Measurements from ENCODE around the gene IL1RAPL2.
"Not testable (repeated sequence)": the region's sequence is repeated elsewhere in the genome, so short reads cannot be mapped to it uniquely, and the experiment has no call there.

Gene IL1RAPL2

DNA sequence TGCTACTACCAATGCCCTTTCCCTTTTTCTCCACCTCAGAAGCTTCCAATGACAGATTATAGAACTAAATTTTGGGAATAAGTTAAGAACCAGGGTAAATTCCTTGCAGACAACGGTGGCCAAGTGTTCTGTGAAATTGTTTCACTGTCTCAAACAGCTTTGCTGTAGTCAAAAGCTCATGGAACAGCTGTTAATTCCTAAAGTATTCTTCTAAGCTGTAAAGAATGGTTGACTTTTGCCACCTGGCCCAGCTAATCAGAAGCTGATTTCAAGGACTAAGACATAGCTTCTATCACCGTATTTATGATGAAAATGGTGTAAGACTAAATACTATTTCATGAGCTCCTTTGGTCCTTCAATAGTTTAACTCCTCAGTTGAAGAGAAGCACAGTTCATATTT, 297.5 kb downstream of the IL1RAPL2 start:
- DNase-seq, result no peak

DNA sequence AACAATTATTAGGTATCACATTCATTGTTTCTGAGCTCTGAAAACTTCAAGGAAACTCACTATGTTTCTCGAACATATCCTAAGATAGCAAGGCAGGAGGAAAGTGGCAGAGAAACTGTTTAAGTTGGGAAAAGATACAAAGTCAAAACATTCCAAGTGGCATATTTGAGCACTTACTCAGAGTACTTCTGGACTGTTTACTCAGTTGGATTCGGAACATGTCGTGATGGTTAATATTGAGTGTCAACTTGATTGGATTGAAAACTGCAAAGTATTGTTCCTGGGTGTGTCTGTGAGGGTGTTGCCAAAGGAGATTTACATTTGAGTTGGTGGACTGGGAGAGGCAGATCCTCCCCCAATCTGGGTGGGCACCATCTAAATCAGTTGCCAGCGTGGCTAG, 298.3 kb downstream of the IL1RAPL2 start:
- DNase-seq, result no peak

DNA sequence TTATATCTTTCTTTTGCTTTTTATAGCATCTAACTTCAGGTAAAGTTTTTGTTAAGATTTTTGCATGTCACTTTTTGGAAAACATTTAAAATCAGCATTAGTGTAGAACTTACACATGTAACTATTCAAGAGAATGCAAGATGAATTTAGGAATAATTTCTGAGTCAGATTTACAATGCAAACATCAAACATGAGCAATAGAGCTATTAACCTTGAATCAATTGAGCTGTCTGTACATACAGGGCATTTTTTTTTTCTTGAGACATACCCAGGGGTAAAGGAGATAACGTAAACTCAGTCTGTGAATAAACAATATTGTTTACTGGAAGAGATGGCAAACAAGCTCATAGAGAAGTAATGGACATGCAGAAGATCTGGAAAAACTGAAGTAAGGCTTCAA, 311.5 kb downstream of the IL1RAPL2 start:
- no peak for DNase-seq

DNA sequence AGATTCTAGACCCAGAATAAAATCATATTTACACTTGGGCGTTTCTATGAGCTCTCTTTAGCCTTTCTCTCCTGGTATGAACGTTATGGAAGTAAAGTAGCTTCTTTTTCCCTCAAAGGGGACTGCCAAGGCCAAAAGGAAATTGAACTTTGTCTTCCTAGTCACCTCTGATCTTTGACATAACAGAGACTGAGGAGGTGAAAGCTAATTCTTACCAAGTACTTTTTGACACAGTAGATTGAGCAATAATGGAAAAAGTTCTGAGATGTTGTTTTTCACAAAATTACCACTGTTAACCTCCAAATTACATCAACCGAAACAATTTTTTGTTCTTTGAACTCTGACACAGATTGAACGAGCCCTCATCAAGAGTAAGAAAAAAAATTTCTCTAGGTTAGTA, 336.1 kb downstream of the IL1RAPL2 start:
- no peak for DNase-seq

DNA sequence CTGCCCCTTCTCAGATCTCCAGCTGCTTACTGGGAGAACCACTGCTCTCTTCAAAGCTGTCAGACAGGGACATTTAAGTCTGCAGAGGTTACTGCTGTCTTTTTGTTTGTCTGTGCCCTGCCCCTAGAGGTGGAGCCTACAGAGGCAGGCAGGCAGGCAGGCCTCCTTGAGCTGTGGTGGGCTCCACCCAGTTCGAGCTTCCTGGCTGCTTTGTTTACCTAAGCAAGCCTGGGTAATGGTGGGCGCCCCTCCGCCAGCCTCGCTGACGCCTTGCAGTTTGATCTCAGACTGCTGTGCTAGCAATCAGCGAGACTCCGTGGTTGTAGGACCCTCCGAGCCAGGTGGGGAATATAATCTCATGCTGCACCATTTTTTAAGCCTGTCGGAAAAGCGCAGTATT, 343.7 kb downstream of the IL1RAPL2 start:
- DNase-seq, result not testable (repeated sequence)

DNA sequence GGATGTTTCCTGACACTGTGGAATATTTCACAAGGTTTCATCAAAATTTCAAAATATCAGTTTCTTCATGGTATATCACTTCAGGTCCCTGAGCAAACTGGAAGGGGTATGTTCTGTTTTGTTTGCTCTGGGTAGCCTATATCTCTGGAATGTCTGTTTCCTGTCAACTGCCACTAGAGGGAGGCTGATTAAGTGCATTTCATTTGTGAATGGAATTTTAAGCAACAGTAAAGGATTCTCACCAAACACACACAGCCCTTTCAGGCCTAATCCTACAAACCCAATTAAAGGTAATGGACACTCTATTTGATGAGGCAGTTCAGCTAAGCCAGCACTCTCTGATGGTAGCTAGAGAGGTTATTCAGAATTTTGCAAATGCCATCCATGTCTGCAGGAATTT, 347.3 kb downstream of the IL1RAPL2 start:
- DNase-seq, result no peak

DNA sequence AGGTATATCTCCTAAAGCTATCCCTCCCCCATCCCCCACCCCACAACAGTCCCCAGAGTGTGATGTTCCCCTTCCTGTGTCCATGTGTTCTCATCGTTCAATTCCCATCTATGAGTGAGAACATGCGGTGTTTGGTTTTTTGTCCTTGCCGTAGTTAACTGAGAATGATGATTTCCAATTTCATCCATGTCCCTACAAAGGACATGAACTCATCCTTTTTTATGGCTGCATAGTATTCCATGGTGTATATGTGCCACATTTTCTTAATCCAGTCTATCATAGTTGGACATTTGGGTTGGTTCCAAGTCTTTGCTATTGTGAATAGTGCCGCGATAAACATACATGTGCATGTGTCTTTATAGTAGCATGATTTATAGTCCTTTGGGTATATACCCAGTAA, 348.7 kb downstream of the IL1RAPL2 start:
- DNase-seq, result not testable (repeated sequence)

DNA sequence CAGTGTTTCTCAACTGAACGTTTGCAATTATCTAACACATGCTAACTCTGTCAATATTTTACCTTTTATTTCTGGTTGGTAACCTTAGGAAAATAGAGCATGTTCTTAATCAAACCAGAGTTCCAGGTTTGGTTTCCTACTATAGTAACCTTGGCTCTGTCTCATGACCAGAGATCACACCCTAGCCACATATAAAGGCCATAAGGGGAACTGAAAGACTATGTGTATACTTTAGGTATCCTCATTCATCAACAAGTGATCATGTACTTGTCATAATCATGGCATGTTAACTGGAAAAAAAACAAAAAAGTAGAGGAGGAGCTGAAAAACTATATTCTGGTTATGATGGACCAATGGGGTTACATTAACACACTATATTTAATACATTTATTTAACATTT, 352.1 kb downstream of the IL1RAPL2 start:
- DNase-seq, result no peak

DNA sequence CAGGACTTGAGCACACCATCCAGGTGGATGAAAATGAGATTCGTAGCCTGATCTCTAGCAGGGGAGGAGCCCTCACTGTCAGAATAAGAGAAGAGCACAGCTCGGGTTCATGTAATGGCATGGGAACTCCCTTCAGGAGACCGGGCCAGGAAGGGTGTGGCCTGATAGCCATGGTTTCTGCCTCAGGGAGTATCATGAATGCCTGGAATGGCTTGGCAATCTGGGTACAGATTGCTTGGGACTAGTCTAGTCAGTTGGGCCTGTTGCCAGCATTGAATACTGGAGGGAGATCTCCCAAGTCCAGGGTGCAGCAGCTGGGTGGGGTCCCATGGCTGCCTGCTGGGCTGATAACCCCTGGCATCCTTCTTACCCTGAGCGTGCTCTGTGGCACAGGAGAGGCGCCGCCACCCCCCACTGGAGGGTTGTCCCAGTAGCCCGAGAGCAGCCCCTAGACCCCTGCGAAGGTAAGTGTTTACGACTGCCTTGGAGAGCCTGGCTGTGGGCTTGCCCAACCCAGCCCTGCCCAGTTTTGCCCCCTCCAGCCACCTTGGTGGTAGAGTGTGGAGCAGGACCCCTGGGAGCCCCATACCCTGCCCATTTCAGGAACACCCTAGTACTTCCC, 355.7 kb downstream of the IL1RAPL2 start:
- no peak for DNase-seq

DNA sequence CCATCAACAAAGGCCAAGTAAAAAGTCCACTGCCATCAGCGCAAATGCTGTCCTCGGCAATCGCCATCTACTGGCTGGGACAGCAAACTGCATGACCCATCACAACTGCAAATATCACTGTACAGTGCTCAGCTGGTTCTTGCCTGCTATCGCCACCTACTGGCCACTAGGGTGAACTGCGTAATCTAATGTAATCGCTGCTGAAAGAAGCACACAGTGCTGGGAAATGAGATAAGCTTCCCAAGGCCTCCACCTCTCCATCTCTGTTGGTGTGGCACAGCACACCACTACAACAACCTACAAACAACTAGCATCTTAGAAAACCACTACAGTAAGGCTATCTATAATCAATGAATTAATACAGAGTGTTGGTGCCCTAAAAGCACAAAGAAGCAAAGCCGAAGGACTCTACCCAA, 356.2 kb downstream of the IL1RAPL2 start:
- DNase-seq, result peak; percentile 0

DNA sequence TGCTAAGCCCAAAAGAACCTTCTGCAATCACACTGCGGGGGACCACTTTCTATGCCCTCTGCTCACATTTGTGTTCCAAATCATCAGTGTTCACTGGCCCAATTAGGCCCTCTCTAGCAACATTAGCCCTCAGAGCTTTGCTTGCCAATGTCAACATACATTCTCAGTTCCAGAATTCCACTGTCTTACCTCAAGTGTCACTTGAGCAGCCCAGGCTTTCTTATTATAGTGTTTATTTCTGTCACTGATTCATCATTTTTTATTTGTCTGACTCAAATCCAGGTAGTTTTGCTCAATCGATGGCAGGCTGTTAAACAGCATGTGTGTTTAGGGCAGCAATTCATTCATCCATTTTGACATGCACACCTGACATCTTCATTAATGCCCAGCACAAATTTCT, 363.3 kb downstream of the IL1RAPL2 start:
- no peak for DNase-seq

DNA sequence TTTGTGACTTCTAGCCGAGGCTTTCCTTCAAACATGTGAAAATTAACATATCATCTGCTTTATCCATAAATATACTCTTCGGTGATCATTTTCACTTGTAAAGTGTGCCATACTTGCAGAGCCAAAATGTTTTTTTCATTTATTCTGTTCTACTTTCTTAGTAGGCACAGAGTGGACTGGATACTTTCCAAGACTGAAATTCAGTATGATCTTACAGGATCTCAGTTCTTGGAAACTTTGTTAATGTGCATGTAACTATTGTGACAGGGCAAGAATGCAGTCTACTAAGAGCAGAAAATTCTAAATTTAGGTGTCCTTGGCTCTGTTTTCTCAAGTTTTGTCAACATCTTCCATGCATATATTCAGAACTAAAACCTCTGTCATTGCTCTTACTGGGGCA, 369.6 kb downstream of the IL1RAPL2 start:
- no peak for DNase-seq

DNA sequence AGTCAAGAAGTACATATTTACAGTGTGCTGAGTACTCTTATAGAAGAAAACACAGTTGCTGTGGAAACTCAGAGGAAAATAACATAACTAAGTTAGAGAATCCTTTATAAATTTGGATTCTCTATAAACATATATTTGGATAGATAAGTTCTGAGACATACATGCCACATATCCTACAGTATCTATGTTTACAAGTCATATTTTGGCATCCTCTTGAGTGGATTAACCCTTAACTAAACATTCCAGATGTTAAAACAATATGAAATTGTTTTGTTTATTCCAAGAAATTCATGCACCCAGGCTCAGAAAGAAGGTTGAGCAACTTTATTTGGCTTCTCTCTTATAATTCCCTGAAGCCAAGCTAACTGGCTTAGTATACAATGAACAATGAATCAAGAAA, 387.3 kb downstream of the IL1RAPL2 start:
- DNase-seq, result no peak

DNA sequence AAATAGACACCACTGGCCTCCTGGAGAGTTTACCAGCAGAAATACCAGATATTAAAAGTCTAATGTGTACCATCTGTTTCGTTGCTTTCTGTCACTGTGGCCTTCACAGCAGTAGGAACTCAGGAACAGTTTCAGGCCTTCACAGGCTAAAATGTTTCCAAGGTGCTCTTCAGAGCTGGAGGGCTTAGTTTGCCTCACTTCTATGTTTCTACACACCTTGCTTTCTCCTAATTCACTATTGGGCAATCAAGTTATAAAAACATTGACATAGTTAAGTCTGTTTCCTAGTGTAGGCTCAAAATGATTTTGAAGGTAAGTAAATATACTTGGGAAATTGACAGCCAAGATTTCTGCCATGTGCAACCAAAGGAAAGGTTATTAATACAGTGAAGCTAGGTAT, 395.9 kb downstream of the IL1RAPL2 start:
- DNase-seq, result no peak

DNA sequence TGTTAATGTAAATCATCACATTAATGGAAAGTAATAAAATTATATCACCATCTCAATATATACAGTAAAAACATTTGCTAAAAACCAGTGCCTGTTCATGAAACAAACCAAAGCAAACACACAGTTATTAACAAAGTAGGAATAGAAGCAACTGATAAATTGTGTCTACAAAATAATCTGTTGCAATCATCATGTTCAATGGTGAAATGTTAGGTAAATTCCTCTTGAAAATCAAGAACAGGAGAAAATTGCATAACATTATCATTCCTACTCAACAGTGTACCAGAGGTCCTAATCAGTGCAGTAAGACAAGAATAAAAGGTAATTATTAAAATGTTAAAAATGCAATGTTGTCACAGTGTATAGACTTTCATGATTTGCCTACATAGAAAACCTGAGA, 402.2 kb downstream of the IL1RAPL2 start:
- DNase-seq, result no peak

DNA sequence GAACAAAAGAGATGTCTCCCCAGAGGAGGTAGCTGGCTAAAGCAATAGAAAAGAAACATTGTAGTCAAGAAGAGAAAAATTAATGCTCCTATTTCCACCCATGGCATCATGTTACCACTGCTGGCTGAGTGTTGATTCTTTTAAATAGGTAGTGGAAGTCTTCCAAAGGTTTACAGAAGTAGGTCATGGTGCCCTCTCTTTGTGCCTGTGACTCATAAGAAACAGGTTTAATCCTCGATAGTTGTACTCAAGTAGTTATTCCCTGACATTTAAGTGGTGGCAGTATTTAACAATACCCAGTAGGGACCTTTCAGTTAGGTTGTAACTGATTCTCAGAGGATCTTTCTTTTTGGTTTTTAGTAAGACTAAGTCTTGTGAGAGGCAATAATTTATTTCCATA, 406.7 kb downstream of the IL1RAPL2 start:
- DNase-seq, result no peak

DNA sequence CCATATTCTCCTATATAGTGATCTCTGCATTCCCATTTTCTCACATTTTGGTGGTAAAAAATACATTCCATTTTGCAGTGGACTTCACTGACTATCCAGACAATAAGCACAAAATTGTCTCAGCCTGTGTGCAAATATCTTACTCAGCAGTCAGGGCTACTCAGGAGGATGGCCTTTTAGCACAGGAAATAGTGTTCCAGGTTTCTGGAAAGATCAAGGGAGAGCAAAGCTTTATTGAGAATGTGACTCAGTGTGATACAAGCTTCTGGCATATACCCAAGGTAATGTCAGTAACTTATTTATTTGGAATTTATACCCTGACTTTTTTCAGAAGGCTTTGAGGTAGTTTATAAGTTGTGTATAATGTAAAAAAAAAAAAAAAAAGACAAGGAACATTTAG, 421.1 kb downstream of the IL1RAPL2 start:
- no peak for DNase-seq

DNA sequence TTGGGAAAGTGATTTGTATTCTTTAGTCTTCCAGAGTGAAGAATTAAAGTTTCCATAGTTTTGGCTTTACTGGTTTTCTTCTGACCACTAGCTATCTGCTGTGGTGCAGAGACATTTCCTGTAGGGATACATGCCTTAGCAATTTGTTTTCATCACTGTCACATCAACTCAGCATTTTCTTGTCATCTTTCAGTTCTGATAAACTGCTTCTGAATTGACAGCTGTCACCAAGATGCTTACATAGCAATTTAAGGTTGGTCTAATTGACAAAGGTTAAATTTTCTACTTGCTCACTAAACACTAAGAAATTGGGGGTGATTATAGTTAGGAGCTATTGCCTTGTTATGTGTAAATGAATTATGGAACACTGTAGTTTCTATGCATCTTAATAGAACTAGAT, 422.0 kb downstream of the IL1RAPL2 start:
- no peak for DNase-seq

DNA sequence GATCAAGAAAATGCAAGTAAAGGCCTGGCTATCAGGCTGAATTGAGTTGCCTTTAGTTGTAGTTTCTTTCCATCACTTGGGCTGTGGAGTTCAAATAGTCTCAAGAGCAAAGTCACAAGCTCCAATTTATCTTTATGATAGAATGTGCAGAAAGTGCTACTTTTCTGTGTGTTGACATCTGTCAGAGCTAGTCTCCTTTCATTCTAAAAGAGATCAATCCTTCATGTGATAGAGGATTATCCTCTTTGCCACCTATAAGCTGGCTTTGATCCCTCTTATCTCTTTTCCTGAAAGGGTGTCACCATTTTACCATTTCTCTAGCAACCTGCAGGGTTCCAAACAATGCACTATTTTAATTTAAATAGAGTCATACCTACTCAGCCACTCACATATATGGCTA, 429.5 kb downstream of the IL1RAPL2 start:
- no peak for DNase-seq

DNA sequence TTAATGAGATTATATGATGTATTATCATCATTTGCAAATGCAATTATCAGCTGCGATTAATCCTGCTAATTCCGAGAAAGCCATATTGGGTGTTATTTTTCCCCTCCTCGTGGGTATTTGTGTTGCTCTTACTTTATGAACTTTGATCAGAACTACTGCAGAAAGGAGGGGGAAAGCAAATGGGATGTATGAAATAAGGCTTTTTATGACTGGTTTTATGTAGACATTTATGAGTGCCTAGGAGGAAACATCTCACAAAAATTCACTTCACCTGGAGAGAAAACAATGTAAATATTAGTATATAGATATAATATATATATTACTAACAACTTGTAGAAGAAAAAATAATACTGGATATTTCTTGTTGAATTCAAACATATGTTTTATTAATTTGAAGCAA, 440.1 kb downstream of the IL1RAPL2 start:
- DNase-seq, result no peak

DNA sequence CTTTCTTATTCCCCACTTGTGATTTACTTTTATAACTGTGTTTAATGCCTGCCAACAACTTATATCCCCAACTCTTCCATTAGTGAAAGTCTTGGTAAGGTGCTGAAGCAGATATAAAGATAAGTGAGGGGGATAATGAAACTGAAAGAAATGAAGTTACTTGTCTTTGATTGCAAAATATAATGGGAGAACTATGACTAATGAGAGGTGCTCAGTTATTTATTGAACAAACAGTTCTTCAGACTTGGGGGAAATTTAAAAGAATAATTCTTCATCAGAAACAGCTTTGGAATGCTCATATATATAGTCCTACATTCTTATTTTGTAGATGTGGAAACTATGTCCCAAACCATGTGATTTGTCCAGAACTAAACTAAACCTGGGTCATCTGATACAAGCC, 441.0 kb downstream of the IL1RAPL2 start:
- no peak for DNase-seq

DNA sequence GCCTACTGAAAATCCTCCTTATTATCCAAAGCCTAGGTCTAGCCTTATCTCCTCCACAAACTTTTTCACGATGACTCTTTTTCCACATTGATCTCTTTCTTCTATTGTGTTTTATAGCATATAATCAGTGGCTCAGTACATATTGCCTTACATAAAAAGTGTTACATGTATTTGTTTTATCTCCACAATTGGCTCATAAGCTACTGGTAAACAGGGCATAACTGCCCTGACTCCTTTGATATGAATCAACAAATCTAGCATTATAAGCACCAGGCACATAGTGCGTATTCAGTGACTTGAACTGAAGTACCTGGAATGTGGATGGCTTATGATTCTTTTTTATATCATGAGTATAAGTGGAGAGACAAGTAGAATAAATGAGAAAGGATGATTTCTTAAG, 447.7 kb downstream of the IL1RAPL2 start:
- DNase-seq, result no peak

DNA sequence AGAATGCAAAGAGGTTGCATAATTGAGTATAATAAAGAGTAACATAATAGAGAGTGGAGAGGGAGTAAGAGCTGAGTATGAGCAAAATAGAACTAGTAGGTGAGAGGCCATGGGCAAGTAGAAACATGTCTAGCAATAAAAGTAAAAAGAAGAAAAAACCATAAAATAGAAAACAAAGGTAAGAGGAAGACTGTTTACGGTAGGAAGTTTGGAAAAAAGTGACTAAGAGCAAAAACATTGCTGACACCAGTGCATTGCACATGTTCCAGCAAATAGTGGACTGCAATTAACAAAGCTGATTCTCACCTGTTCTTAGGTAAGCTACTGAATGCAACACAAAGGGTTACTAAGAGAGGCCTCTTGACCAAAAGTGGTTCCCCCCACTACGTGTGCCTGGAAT, 451.6 kb downstream of the IL1RAPL2 start:
- no peak for DNase-seq

DNA sequence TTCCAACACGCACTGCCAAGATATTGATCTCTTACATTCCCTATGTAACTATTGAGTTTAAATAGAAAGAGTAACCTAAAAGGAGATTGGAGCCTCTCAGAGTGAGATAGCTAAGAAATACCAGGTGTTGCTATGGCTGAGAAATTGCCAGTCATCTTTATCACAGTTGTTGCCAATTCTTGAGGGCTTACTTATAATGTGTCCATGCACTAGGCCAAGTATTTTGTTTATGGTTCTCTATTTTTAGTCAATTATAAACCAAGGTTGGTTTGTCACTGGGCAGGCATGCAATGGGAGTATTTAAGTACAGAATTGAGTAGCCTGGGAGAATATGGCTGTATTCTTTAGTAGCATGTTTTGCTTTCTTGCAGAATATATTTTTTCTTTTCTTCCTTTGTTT, 452.9 kb downstream of the IL1RAPL2 start:
- no peak for DNase-seq

DNA sequence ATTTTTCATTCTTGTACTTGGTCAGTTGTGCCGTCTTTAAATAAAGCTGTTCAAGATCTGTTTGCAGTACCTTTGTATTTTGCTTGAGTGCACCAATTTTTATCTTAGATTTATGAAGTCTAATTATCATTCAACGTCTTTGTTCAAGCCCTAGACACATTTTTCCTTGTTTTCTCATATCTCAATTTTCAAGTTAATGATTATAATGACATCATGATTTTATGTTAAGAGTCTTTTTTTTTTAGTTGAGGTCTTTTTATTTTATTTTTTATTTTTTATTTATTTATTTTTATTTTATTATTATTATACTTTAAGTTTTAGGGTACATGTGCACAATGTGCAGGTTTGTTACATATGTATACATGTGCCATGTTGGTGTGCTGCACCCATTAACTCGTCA, 463.0 kb downstream of the IL1RAPL2 start:
- DNase-seq, result not testable (repeated sequence)

Measured in GOT3 (cell line).